ENCODE measurements around the gene SPATA9. TPM values are rescaled to one million over a fixed set of nuclear protein-coding genes. Genes with fewer than 3 reads are reported as not detected.
"Not testable (repeated sequence)": the region's sequence is repeated elsewhere in the genome, so short reads cannot be mapped to it uniquely, and the experiment has no call there.

SPATA9 gene
- total and polyA plus RNA-seq, 2 donors (not counting 1 experiment from before 2014, with no cell fraction given) = not detected

DNA sequence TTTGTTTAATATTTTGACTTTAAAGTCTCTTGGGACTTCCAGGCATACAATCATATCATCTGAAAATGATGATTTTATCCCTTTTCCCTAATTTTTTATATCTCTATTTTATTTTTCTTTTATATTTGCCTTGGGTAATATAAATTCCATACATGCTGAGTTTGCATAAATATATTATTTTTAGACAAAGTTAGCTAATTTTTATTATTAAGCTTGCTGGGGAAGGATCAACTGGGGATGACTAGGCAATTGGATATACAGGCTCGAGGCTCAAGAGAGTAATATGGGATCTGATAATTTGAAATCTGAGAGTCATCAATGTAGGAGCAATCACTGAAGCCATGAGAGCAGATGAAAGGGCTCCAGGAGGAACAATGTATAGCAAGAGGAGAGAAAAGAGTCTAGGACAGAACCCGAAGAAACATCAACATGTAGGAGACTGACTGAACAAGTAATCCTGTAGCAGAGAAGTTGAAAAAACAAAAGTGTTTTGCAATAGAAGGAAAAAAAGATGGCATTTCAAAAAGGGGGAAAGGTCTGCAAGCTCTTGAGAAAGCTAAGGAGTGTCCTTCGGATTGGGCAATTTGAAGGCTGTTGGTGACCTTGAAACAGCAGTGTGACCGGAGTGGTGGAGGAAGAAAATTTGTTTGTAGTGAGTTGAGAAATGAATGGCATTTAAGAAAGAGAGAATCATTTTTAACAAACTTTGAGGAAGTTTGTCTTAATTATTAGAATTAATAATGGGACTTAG lies 31.3 kb upstream of the SPATA9 start:
- H3K27ac Mint-ChIP-seq = no peak overlapping the region
- Histone ChIP-seq H3K27ac (ENCODE audit: low read length in 2 of 2) (no peak overlapping the region), H3K9me3 (ENCODE audit: control extremely low read depth in 1 of 3, control insufficient read depth in 2 of 3, insufficient read depth in 1 of 3, low read length in 2 of 3) (no peaks in the 10 kb centered on the region), H3K27me3 (replicated peaks in 1 of 4; ENCODE audit: control extremely low read depth in 1 of 4, control insufficient read depth in 3 of 4, insufficient read depth in 4 of 4, low read length in 3 of 4) (no peaks in the 10 kb centered on the region), H3K36me3 (replicated peaks in 1 of 2; ENCODE audit: control extremely low read depth in 1 of 2, control insufficient read depth in 1 of 2, extremely low read depth in 1 of 2, insufficient read depth in 2 of 2, low read length in 1 of 2) (no peaks in the 10 kb centered on the region), H3K79me2 (ENCODE audit: control insufficient read depth, insufficient read depth, low read length) (no peaks in the 10 kb centered on the region), H3K4me2 (replicated peaks; ENCODE audit: low read depth, low read length, poor library complexity, severe bottlenecking) (no peak overlapping the region), H3K4me3 (ENCODE audit: control extremely low read depth in 1 of 5, extremely low read depth in 1 of 5, insufficient read depth in 1 of 5, low read depth in 2 of 5, low read length in 4 of 5) (no peak overlapping the region), H2AFZ (ENCODE audit: insufficient read depth, low read depth, low read length, poor library complexity, severe bottlenecking) (no peak overlapping the region), H3K4me1 (ENCODE audit: control insufficient read depth in 2 of 2, insufficient read depth in 2 of 2, low read length in 2 of 2) (peaks cover 5 to 13% of the 10 kb centered on the region in 2 donors), H3K9ac (ENCODE audit: low read length) (no peak overlapping the region), H4K20me1 (ENCODE audit: control insufficient read depth, insufficient read depth, low read length, poor library complexity, severe bottlenecking) (no peaks in the 10 kb centered on the region)
- CTCF ChIA-PET = no interaction called here
- intact Hi-C loops (cut with micrococcal nuclease) = no loop called here
- H3K9me3 Mint-ChIP-seq (ENCODE audit: insufficient read depth) = no peaks in the 10 kb centered on the region
- 96% methylated on average over 4 of the region's 4 CpGs for WGBS (ENCODE audit: insufficient coverage)
- no peak overlapping the region for H3K4me3 Mint-ChIP-seq
- POLR2A ChIA-PET = no interaction called here
- no peaks in the 10 kb centered on the region for H3K27me3 Mint-ChIP-seq
- no peak for TF ChIP-seq EZH2 (IDR thresholded peaks at IDR 0.05; ENCODE audit: borderline replicate concordance, insufficient read depth, low read depth, low read length, poor library complexity, severe bottlenecking)
- TF ChIP-seq, protein P1, sequence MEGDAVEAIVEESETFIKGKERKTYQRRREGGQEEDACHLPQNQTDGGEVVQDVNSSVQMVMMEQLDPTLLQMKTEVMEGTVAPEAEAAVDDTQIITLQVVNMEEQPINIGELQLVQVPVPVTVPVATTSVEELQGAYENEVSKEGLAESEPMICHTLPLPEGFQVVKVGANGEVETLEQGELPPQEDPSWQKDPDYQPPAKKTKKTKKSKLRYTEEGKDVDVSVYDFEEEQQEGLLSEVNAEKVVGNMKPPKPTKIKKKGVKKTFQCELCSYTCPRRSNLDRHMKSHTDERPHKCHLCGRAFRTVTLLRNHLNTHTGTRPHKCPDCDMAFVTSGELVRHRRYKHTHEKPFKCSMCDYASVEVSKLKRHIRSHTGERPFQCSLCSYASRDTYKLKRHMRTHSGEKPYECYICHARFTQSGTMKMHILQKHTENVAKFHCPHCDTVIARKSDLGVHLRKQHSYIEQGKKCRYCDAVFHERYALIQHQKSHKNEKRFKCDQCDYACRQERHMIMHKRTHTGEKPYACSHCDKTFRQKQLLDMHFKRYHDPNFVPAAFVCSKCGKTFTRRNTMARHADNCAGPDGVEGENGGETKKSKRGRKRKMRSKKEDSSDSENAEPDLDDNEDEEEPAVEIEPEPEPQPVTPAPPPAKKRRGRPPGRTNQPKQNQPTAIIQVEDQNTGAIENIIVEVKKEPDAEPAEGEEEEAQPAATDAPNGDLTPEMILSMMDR (IDR thresholded peaks at IDR 0.05) = no peak
- DNase-seq (no peak), ATAC-seq (ENCODE audit: low read depth) (no peak)
- H3K4me1 Mint-ChIP-seq = no peaks in the 10 kb centered on the region

DNA sequence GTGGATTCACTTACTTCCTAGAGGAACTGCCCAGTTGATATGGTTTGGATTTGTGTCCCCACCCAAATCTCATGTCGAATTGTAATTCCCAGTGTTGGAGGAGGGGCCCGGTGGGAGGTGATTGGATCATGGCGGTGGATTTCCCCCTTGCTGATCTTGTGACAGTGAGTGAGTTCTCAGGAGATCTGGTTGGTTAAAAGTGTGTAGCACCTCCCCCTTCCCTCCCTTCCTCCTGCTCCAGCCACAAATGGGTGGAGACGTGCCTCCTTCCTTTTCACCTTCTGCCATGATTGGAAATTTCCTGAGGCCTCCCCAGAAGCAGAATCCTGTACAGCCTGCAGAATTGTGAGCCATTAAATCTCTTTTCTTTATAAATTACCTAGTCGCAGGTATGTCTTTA lies 30.5 kb upstream of the SPATA9 start:
- H3K4me1 ChIP-seq (ENCODE audit: control insufficient read depth in 2 of 2, insufficient read depth in 2 of 2, low read length in 2 of 2); intact Hi-C loops (cut with micrococcal nuclease): not testable (repeated sequence)

More for the DNA sequence above, 30.5 kb upstream of the SPATA9 start:
- H3K27me3 Mint-ChIP-seq; H3K79me2 ChIP-seq (ENCODE audit: control insufficient read depth, insufficient read depth, low read length); CTCF ChIA-PET; H3K27ac Mint-ChIP-seq; H3K4me3 Mint-ChIP-seq; H2AFZ ChIP-seq (ENCODE audit: insufficient read depth, low read depth, low read length, poor library complexity, severe bottlenecking); H3K4me1 Mint-ChIP-seq; POLR2A ChIA-PET; H3K9ac ChIP-seq (ENCODE audit: low read length); H3K4me3 ChIP-seq (ENCODE audit: control extremely low read depth in 1 of 5, extremely low read depth in 1 of 5, insufficient read depth in 1 of 5, low read depth in 2 of 5, low read length in 4 of 5); H3K4me2 ChIP-seq (replicated peaks; ENCODE audit: low read depth, low read length, poor library complexity, severe bottlenecking); H3K9me3 Mint-ChIP-seq (ENCODE audit: insufficient read depth); H3K27ac ChIP-seq (ENCODE audit: low read length in 2 of 2); H3K9me3 ChIP-seq (ENCODE audit: control extremely low read depth in 1 of 3, control insufficient read depth in 2 of 3, insufficient read depth in 1 of 3, low read length in 2 of 3); H3K27me3 ChIP-seq (replicated peaks in 1 of 4; ENCODE audit: control extremely low read depth in 1 of 4, control insufficient read depth in 3 of 4, insufficient read depth in 4 of 4, low read length in 3 of 4); ATAC-seq (ENCODE audit: low read depth); H3K36me3 ChIP-seq (replicated peaks in 1 of 2; ENCODE audit: control extremely low read depth in 1 of 2, control insufficient read depth in 1 of 2, extremely low read depth in 1 of 2, insufficient read depth in 2 of 2, low read length in 1 of 2); DNase-seq; H4K20me1 ChIP-seq (ENCODE audit: control insufficient read depth, insufficient read depth, low read length, poor library complexity, severe bottlenecking): not testable (repeated sequence)
- no CpG with 5 or more reads among the region's 5 CpGs for WGBS (ENCODE audit: insufficient coverage)

All from B cell (primary cell).